Thyroid gland (tissue), 4 donors: ENCODE results near the gene WASF3.

Source experiments
- POLR2A ChIP-seq, 2 donors: fragments of 450-650 bp; IDR thresholded peaks; one replicate each; pipeline ENCODE4 v1.6.1; 2017; ENCODE audit warnings: antibody characterized with exemption in 2 of 2, mild to moderate bottlenecking in 2 of 2, moderate library complexity in 1 of 2
- TF ChIP-seq, protein P1 (sequence below), 6 experiments: fragments of 200-600 bp in 3 of 6; fragments of 450-650 bp in 3 of 6; sonication (generic) in 3 of 6; IDR thresholded peaks; one replicate each; pipeline ENCODE4 v1.5.1; 2016 to 2019; ENCODE audit warnings: antibody characterized with exemption in 6 of 6, mild to moderate bottlenecking in 2 of 6, inconsistent platforms in 1 of 6, moderate library complexity in 1 of 6

DNA sequence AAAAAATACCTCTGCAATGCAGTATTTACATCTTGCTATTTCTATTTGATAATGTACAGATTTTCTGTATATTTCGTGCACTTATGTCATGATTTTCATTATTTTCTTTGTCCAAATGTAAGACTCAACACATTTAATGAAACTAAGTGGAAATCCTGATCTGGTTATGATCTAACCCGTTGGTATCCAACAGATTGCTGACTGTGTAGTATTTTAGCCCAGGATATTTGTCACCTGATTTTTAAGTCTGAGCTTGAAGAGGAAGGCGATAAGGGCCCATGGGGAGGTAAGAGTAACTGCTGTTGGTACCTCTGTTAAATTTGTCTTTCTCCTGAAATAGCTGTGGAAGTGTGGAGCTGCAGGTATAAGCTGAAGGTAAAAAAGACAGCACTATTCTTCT, 45.3 kb downstream of the WASF3 start:
- TF ChIP-seq, protein P1, sequence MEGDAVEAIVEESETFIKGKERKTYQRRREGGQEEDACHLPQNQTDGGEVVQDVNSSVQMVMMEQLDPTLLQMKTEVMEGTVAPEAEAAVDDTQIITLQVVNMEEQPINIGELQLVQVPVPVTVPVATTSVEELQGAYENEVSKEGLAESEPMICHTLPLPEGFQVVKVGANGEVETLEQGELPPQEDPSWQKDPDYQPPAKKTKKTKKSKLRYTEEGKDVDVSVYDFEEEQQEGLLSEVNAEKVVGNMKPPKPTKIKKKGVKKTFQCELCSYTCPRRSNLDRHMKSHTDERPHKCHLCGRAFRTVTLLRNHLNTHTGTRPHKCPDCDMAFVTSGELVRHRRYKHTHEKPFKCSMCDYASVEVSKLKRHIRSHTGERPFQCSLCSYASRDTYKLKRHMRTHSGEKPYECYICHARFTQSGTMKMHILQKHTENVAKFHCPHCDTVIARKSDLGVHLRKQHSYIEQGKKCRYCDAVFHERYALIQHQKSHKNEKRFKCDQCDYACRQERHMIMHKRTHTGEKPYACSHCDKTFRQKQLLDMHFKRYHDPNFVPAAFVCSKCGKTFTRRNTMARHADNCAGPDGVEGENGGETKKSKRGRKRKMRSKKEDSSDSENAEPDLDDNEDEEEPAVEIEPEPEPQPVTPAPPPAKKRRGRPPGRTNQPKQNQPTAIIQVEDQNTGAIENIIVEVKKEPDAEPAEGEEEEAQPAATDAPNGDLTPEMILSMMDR (IDR thresholded peaks at IDR 0.05): no peak
- TF ChIP-seq POLR2A (IDR thresholded peaks at IDR 0.05): no peak
